Activated T-cell treated with anti-CD3 and anti-CD28 coated beads for 24 hours (primary cell): ENCODE measurements around the gene MED13L.
A peak's percentile ranks its signal among the peaks of the same experiment; 100 is the strongest.

ENCODE experiments used
- DNase-seq: peaks from one replicate; pipeline ENCODE4 v3.0.0-alpha.2; 2020; ENCODE audit warnings: low read depth

The MED13L gene

GRCh38 chr12:116277467-116278278 is at the start of gene MED13L:
Gene MED13L (minus strand): TSS chr12:116277693. CDS start chr12:116277131, 562 bp downstream.
- DNase-seq: peak; percentile 87

GRCh38 chr12:116325336-116325664 is 47.8 kb upstream of the MED13L start:
- no peak for DNase-seq

GRCh38 chr12:116324654-116325335 is 47.3 kb upstream of the MED13L start:
- no peak for DNase-seq

GRCh38 chr12:116323406-116324386 is 46.2 kb upstream of the MED13L start:
- DNase-seq: no peak

GRCh38 chr12:116321913-116322312 is 44.4 kb upstream of the MED13L start:
- DNase-seq: no peak

- DNase-seq: no peak
Measured at GRCh38 chr12:116320791-116321217, 43.3 kb upstream of the MED13L start.

GRCh38 chr12:116319898-116320621 is 42.6 kb upstream of the MED13L start:
- no peak for DNase-seq

GRCh38 chr12:116319233-116319897 is 41.9 kb upstream of the MED13L start:
- DNase-seq: no peak

GRCh38 chr12:116318576-116319232 is 41.2 kb upstream of the MED13L start:
- DNase-seq: no peak

- no peak for DNase-seq
Measured at GRCh38 chr12:116317986-116318575, 40.6 kb upstream of the MED13L start.

- DNase-seq: no peak
Measured at GRCh38 chr12:116317139-116317538, 39.6 kb upstream of the MED13L start.

GRCh38 chr12:116314477-116314876 is 37.0 kb upstream of the MED13L start:
- no peak for DNase-seq

GRCh38 chr12:116313194-116313927 is 35.9 kb upstream of the MED13L start:
- DNase-seq: no peak

- no peak for DNase-seq
Measured at GRCh38 chr12:116310082-116310481, 32.6 kb upstream of the MED13L start.

GRCh38 chr12:116309343-116309742 is 31.9 kb upstream of the MED13L start:
- DNase-seq: no peak

GRCh38 chr12:116308647-116309046 is 31.2 kb upstream of the MED13L start:
- DNase-seq: no peak

GRCh38 chr12:116306968-116307367 is 29.5 kb upstream of the MED13L start:
- no peak for DNase-seq

- DNase-seq: no peak
Measured at GRCh38 chr12:116306506-116306905, 29.0 kb upstream of the MED13L start.

GRCh38 chr12:116304621-116305020 is 27.1 kb upstream of the MED13L start:
- DNase-seq: no peak
